ENCODE data around the gene PXDC1.
"Not testable (repeated sequence)": the region's sequence is repeated elsewhere in the genome, so short reads cannot be mapped to it uniquely, and the experiment has no call there.

Gene PXDC1

DNA sequence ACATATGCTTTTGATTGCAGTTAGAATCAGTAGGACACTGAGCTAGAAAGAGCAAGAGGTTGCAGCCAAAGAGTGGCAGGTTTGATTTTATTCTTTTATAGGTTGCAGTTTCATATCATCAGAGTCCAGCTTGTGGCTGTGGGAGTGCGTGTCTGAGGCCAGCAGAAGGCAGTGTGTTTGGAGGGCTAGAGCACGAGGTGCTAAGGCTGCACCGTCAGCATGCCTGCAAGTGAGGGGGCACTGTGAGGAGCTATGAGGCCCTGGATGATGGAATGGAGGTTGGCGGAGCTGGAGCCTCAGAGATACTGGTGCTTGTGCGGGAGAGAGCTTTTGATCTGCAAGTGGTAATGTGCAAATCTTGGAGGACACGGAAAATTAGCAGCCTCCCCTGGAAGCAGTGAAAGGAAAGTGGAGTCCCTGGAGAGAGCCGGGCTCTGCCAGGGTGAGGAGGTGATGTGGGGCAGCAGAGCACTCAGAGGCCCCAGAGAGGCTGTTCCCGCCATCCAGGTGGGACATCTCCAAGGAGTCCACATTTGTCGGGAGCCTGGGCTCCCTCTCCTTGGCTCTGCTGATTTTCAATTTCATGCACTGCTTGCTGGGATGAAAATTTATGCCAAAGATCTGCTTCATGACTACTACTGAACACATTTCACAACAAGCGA lies 43.6 kb downstream of the PXDC1 start:
- no peak for DNase-seq

DNA sequence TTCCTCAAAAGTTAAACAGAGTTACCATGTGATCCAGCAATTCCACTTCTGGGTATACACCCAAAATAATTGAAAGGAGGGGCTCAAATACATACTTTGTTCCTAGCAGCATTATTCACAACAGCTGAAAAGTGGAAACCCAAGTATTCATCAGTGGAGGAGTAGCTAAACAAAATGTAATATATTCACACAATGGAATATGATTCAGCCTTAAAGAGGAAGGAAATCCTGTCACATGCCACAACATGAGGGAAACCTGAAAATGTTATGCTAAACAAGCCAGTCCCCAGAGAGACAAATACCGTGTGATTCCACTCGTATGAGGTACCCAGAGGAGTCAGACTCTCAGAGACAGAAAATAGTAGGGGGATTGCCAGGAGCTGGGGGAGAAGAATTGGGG lies 44.5 kb downstream of the PXDC1 start:
- no peak for DNase-seq

DNA sequence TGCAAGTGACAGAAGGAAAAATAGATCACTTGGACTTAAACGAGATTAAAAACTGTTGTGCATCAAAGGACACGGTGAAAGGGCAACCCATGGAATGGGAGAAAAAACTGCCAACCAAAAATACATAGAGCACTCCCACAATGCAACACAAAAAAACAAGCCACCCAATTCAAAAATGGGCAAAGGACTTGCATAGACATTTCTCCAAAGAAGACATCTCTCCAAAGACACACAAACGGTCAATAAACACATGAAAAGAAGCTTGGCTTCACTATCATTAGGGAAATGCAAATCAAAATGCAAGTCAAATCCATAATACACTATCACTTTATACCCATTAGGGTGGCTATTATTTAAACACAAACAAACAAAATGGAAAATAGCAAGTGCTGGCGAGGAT lies 45.0 kb downstream of the PXDC1 start:
- no peak for DNase-seq

DNA sequence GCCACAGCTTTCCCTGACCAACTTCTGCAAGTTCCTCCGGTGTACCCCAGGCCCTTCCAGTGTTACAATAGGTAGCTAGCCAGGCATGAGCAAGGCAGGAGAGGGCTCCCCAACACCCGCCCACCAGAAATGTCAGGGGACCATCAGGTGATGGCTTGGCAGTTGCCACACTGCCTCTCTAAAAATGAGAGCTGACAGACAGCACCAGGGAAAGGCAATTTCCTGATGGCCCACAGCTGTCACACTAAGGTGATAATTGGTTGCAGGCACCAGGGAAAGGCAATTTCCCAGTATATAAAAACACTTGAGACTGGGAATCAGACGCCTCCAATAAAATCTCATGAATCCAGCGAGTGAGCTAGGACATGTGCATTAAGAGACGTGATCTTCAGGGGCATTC lies 49.9 kb downstream of the PXDC1 start:
- DNase-seq = no peak

DNA sequence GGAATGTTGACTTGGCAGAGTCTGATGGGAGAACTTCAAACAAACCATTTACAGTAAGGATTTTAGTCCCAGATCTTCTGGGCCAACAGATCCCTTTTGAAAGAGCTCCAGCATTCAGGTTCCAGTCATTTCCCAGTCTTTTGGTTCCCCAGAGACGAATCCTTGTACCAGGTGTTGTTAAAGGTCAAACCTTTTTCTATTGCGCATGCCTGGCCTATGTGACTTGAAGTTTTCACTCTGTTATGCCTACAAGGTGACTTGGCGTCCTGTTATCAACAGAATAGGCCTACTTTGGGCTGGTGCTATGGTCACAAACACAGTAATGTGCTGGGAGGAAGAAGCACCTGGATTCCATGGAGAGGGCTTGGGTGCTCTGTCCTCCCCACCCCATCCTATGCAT lies 52.3 kb downstream of the PXDC1 start:
- no peak for DNase-seq

DNA sequence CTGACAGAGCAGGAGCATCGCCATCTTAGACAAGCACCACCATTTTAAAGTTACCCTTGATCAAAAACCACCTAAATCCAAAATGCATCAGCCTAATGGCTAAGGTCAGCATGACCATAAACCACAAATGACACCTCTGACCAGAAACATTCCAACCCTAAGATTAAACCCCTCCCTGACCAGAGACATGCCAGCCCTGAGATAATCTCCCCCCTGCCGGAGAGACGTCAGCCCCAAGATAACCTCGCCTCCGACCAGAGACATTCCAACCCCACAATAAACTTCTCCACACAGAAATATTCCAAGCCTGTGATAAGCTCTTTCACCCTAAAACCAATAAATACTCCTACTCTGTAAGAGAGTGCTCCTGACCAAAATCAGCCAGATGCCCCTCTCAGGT lies 53.5 kb downstream of the PXDC1 start:
- no peak for DNase-seq

DNA sequence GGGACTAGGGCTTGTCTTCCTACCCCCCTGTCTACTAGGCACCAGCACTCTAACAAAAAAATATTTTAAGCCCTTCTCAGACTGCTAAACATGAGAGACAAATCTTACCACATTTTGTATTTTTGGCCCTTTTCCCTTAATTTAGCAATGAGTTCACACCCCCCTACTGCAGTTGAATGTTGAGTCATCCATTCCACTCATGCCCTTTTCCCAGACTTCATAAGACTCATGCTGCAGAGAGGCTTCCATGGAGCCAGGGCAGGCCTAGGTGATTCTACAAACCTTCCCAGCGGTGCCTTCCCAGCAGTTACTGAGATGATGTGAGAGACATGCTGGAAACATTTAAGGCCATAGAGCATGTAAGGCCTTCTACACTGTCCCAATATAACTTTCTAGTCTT lies 53.9 kb downstream of the PXDC1 start:
- DNase-seq = no peak

DNA sequence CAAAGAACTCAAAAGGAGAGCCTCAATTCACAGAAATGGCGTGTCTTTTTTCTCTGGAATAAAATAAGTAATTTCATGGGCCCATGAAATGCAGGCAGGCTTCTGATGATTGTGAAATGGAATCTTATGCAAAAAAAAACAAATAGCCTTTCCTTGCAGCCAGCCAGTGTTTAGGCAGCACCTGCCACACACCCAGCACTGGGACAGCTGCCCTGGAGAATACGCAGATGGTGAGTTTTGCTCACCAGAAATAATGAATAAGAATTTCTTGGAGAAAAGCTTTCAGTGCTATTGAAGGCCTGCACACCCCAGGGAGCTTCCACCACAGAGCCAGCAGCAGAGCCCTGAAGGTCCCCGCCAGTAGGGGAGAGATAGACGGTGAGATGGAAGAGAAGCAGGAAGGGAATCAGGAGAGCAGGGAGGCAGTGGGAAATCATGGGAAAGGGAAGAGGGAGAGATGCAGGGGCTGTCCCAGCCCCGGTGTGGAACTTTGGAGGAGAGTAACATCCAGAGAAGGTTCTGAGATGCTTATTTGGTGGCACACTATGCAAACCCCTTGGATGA lies 54.9 kb downstream of the PXDC1 start:
- no peak for DNase-seq

DNA sequence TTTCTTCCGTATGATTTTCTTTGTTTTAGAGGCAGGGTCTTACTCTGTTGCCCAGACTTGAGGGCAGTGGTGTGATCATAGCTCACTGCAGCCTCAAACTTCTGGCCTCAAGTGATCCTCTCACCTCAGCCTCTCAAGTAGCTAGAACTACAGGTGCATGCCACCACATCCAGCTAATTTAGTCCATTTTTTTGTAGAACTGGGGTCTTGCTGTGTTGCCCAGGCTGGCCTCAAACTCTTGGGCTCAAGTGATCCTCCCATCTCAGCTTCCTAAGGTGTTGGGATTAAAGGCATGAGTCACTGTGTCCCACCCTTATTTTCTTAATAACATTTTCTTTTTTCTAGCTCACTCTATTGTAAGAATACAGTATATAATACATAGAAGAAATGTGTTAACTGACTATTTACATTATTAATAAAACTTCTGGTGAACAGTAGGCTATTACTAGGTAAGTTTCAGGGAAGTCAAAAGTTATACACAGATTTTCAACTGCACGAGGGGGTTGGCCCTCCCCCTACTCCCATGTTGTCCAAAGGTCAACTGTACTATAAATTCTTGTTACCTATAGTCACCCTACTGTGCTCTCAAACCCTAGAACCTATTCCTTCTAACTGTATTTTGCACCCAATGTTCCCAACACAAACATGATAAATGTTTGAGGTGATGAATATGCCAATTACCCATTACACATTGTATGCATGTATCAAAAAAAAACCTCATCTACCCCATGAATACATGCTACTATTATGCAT lies 56.3 kb downstream of the PXDC1 start:
- no peak for DNase-seq

DNA sequence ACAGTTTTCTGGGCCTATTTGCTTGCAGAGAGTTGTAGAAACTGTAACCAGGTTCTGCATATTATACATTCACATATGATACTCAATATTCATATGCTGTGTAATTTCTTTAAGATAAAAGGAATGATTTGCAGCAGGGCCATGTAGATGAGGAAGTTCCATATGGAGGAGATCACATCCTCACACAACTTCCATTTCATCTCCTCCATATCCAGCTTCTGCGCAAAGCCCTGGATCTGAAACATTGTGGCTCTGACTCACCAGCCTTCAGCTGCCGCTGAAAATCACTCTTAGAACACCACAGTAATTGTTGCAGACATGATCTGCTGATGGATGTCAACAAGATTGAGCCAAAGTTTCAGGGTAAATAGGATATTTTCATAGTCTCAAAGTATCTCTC lies 57.7 kb downstream of the PXDC1 start:
- no peak for DNase-seq

DNA sequence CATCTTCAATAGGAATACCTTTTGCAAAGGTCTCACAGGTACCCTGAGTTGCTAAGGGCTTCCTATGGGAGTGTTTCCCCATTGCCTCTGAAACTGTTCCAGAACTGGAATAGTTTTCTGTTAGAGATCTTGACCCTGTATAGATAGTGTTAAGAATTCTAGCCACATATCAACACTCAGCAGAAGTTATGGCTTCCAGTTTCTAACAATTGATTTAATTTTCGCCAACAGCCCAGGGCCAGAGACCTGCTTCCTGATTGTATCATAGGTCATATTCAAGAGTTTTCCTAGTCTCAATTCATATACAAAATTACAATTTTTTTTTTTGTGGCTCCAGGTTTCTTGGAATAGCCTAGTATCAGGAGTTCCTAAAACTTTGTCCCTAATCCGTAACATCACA lies 61.0 kb downstream of the PXDC1 start:
- DNase-seq = no peak

DNA sequence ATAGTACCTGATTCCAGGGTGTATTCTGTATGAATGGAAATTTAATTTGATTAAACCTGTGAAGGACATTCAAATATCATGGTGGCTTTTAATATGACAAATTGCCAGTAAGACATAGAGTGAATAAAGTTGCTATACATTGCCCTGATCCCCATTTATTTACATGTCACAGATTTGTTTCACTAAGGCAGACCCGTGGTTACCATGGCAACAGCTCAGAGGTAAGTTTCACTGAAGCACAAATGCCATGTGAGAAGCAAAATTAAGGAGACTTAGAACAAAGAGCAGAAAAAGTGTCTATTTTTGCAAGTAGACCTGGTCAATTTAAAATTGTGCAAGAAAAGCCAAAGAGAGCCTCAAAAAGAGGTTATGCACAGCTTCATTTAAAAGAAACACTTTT lies 63.7 kb downstream of the PXDC1 start:
- DNase-seq = no peak

DNA sequence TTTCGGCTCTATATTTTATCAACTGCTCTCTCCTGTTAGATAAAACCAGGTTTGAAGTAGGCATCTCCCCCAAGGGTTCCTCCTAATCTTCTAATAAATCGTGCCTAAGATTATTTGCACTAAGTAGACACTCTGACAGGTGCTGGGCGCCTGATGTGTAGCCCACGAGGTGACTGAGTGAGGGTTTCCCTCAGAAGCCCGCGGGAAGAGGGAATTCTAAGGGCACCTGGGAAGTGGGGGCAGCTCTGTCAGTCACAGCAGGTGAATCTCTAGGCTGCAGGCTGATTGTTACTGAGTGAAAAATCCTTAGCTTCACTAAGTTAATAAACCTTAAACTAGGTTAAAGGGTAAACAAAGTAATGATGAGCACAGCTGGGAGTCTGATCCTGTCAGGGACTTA lies 68.2 kb downstream of the PXDC1 start:
- no peak for DNase-seq

DNA sequence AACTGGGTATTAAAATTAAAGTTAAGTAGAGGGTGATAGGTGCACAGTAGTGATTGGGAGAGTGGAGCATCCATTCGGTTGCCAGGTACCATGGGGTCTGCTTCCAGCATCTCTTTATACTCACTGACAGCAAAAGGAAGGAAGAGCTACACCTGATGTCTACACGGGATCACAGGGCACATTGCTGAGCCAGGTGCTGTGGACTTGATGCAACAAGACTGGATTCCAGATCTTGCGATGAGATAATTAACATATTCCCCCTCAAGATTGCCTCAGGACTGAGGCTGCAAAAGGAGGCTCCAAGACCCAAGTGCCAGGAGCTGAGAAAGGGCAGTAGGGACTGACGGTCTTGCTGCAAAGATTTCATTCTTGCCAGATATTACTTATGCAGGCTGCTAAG lies 72.6 kb downstream of the PXDC1 start:
- DNase-seq = no peak

DNA sequence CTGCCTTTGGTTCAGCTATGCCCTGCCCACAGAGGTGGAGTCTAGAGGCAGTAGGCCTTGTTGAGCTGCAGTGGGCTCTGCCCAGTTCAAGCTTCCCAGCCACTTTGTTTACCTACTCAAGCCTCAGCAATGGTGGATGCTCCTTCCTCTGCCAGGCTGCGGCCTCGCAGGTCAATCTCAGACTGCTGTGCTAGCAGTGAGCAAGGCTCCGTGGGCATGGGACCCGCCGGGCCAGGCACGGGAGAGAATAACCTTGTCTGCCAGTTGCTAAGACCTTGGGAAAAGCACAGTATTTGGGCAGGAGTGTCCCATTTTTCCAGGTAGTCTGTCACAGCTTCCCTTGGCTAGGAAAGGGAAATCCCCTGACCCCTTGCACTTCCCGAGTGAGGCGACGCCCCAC lies 73.8 kb downstream of the PXDC1 start:
- not testable (repeated sequence) for DNase-seq

DNA sequence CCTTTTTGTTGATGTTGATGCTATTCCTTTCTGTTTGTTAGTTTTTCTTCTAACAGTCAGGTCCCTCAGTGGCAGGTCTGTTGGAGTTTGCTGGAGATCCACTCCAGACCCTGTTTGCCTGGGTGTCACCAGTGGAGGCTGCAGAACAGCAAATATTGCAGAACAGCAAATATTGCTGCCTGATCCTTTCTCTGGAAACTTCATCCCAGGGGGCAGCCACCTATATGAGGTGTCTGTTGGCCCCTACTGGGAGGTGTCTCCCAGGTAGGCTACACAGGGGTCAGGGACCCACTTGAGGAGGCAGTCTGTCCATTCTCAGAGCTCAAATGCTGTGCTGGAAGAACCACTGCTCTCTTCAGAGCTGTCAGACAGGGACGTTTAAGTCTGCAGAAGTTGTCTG lies 74.2 kb downstream of the PXDC1 start:
- not testable (repeated sequence) for DNase-seq
